DND-41 (cell line): ENCODE results near the gene FGF12.

Experiments used
- EZH2 ChIP-seq: IDR thresholded peaks from 3 replicates; pipeline ENCODE4 v1.6.1; 2012; ENCODE audit warnings: borderline replicate concordance, low read depth, mild to moderate bottlenecking, moderate library complexity, low read length, inconsistent platforms; ENCODE audit not compliant: severe bottlenecking
- TF ChIP-seq, protein P1 (sequence below): IDR thresholded peaks from 2 replicates; pipeline ENCODE4 v1.5.1; 2012; ENCODE audit warnings: borderline replicate concordance, low read length, moderate library complexity, mild to moderate bottlenecking; ENCODE audit not compliant: poor library complexity, severe bottlenecking; ENCODE audit errors: extremely low read depth

- TF ChIP-seq, protein P1, sequence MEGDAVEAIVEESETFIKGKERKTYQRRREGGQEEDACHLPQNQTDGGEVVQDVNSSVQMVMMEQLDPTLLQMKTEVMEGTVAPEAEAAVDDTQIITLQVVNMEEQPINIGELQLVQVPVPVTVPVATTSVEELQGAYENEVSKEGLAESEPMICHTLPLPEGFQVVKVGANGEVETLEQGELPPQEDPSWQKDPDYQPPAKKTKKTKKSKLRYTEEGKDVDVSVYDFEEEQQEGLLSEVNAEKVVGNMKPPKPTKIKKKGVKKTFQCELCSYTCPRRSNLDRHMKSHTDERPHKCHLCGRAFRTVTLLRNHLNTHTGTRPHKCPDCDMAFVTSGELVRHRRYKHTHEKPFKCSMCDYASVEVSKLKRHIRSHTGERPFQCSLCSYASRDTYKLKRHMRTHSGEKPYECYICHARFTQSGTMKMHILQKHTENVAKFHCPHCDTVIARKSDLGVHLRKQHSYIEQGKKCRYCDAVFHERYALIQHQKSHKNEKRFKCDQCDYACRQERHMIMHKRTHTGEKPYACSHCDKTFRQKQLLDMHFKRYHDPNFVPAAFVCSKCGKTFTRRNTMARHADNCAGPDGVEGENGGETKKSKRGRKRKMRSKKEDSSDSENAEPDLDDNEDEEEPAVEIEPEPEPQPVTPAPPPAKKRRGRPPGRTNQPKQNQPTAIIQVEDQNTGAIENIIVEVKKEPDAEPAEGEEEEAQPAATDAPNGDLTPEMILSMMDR = no peak
- TF ChIP-seq EZH2 = no peak
These were observed 245.7 kb downstream of the FGF12 start for GRCh38 chr3:192481638-192482037.
